GM23338 (cell line): ENCODE results near the gene PHKB.

Experiments
- CREB1 ChIP-seq: fragments of 250-450 bp; sonication (Bioruptor Pico); IDR thresholded peaks from 2 replicates; pipeline ENCODE4 v1.5.0; 2020; ENCODE audit warnings: low read depth, mild to moderate bottlenecking, moderate library complexity
- EZH2 ChIP-seq: fragments of 200-600 bp; sonication (generic); IDR thresholded peaks from one replicate; pipeline ENCODE4 v1.8.0; 2017; ENCODE audit warnings: antibody characterized with exemption, mild to moderate bottlenecking, low read depth; ENCODE audit not compliant: unreplicated experiment
- EZH2phosphoT487 ChIP-seq: fragments of 200-600 bp; sonication (generic); IDR thresholded peaks from one replicate; pipeline ENCODE4 v1.8.1; 2018; ENCODE audit warnings: antibody characterized with exemption; ENCODE audit not compliant: unreplicated experiment
- JUNB ChIP-seq: IDR thresholded peaks from one replicate; pipeline ENCODE4 v1.6.1; 2016; ENCODE audit warnings: antibody characterized with exemption; ENCODE audit not compliant: unreplicated experiment
- NANOG ChIP-seq: IDR thresholded peaks from 2 replicates; pipeline ENCODE4 v1.6.1; 2016; ENCODE audit warnings: antibody characterized with exemption, borderline replicate concordance
- POLR2AphosphoS5 ChIP-seq: IDR thresholded peaks from 2 replicates; pipeline ENCODE4 v1.6.1; 2016; ENCODE audit warnings: antibody characterized with exemption, low read depth
- STAT1 ChIP-seq: IDR thresholded peaks from one replicate; pipeline ENCODE4 v1.6.1; 2016; ENCODE audit warnings: antibody characterized with exemption; ENCODE audit not compliant: unreplicated experiment
- TF ChIP-seq, protein P1 (sequence below), 2 experiments: fragments of 200-600 bp in 1 of 2; sonication (generic) in 1 of 2; conservative IDR thresholded peaks; 2 replicates each; pipeline versions ENCODE4 v1.5.1 to v1.6.1; 2016 to 2017; ENCODE audit warnings: antibody characterized with exemption in 2 of 2, low read depth in 2 of 2, mild to moderate bottlenecking in 2 of 2, moderate library complexity in 1 of 2
- TF ChIP-seq, protein P2 (sequence below): IDR thresholded peaks from one replicate; pipeline ENCODE4 v1.6.1; 2018; ENCODE audit warnings: antibody characterized with exemption; ENCODE audit not compliant: unreplicated experiment
- TF ChIP-seq, protein P3 (sequence below): IDR thresholded peaks from 2 replicates; pipeline ENCODE4 v1.6.1; 2016; ENCODE audit warnings: antibody characterized with exemption
- TF ChIP-seq, protein P4 (sequence below): fragments of 250-450 bp; sonication (Bioruptor Pico); IDR thresholded peaks from 2 replicates; pipeline ENCODE4 v1.5.0; 2020; ENCODE audit warnings: mild to moderate bottlenecking, moderate library complexity

DNA sequence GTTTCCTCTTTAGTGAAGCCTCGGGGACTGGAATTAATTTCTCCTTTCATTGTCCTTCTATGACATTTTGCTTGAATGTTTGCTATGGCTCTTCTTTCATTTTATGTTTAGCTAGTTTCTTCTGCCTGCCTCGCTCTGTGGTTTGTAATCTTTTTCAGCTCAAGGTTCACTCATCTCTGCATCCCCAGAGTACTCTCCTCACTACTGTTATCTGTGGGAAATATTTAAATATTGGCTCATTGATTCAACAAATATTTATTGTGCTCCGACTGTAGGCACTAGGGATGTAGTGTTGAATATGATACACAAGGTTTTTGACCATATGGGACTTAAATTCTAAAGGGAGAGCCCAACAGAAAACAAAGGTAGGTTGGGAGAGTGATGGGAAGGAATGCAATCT lies 195.9 kb downstream of the PHKB start:
- TF ChIP-seq, protein P1, sequence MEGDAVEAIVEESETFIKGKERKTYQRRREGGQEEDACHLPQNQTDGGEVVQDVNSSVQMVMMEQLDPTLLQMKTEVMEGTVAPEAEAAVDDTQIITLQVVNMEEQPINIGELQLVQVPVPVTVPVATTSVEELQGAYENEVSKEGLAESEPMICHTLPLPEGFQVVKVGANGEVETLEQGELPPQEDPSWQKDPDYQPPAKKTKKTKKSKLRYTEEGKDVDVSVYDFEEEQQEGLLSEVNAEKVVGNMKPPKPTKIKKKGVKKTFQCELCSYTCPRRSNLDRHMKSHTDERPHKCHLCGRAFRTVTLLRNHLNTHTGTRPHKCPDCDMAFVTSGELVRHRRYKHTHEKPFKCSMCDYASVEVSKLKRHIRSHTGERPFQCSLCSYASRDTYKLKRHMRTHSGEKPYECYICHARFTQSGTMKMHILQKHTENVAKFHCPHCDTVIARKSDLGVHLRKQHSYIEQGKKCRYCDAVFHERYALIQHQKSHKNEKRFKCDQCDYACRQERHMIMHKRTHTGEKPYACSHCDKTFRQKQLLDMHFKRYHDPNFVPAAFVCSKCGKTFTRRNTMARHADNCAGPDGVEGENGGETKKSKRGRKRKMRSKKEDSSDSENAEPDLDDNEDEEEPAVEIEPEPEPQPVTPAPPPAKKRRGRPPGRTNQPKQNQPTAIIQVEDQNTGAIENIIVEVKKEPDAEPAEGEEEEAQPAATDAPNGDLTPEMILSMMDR (conservative IDR thresholded peaks at IDR 0.05; ENCODE audit: low read depth in 2 of 2), result no peak
- no peak for TF ChIP-seq POLR2AphosphoS5
- TF ChIP-seq, protein P2, sequence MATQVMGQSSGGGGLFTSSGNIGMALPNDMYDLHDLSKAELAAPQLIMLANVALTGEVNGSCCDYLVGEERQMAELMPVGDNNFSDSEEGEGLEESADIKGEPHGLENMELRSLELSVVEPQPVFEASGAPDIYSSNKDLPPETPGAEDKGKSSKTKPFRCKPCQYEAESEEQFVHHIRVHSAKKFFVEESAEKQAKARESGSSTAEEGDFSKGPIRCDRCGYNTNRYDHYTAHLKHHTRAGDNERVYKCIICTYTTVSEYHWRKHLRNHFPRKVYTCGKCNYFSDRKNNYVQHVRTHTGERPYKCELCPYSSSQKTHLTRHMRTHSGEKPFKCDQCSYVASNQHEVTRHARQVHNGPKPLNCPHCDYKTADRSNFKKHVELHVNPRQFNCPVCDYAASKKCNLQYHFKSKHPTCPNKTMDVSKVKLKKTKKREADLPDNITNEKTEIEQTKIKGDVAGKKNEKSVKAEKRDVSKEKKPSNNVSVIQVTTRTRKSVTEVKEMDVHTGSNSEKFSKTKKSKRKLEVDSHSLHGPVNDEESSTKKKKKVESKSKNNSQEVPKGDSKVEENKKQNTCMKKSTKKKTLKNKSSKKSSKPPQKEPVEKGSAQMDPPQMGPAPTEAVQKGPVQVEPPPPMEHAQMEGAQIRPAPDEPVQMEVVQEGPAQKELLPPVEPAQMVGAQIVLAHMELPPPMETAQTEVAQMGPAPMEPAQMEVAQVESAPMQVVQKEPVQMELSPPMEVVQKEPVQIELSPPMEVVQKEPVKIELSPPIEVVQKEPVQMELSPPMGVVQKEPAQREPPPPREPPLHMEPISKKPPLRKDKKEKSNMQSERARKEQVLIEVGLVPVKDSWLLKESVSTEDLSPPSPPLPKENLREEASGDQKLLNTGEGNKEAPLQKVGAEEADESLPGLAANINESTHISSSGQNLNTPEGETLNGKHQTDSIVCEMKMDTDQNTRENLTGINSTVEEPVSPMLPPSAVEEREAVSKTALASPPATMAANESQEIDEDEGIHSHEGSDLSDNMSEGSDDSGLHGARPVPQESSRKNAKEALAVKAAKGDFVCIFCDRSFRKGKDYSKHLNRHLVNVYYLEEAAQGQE, result no peak
- no peak for TF ChIP-seq EZH2phosphoT487
- TF ChIP-seq CREB1 (CRISPR knock-in tag), result no peak
- no peak for TF ChIP-seq JUNB
- no peak for TF ChIP-seq EZH2
- TF ChIP-seq, protein P3, sequence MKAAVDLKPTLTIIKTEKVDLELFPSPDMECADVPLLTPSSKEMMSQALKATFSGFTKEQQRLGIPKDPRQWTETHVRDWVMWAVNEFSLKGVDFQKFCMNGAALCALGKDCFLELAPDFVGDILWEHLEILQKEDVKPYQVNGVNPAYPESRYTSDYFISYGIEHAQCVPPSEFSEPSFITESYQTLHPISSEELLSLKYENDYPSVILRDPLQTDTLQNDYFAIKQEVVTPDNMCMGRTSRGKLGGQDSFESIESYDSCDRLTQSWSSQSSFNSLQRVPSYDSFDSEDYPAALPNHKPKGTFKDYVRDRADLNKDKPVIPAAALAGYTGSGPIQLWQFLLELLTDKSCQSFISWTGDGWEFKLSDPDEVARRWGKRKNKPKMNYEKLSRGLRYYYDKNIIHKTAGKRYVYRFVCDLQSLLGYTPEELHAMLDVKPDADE, result no peak
- no peak for TF ChIP-seq STAT1
- no peak for TF ChIP-seq NANOG
- TF ChIP-seq, protein P4, sequence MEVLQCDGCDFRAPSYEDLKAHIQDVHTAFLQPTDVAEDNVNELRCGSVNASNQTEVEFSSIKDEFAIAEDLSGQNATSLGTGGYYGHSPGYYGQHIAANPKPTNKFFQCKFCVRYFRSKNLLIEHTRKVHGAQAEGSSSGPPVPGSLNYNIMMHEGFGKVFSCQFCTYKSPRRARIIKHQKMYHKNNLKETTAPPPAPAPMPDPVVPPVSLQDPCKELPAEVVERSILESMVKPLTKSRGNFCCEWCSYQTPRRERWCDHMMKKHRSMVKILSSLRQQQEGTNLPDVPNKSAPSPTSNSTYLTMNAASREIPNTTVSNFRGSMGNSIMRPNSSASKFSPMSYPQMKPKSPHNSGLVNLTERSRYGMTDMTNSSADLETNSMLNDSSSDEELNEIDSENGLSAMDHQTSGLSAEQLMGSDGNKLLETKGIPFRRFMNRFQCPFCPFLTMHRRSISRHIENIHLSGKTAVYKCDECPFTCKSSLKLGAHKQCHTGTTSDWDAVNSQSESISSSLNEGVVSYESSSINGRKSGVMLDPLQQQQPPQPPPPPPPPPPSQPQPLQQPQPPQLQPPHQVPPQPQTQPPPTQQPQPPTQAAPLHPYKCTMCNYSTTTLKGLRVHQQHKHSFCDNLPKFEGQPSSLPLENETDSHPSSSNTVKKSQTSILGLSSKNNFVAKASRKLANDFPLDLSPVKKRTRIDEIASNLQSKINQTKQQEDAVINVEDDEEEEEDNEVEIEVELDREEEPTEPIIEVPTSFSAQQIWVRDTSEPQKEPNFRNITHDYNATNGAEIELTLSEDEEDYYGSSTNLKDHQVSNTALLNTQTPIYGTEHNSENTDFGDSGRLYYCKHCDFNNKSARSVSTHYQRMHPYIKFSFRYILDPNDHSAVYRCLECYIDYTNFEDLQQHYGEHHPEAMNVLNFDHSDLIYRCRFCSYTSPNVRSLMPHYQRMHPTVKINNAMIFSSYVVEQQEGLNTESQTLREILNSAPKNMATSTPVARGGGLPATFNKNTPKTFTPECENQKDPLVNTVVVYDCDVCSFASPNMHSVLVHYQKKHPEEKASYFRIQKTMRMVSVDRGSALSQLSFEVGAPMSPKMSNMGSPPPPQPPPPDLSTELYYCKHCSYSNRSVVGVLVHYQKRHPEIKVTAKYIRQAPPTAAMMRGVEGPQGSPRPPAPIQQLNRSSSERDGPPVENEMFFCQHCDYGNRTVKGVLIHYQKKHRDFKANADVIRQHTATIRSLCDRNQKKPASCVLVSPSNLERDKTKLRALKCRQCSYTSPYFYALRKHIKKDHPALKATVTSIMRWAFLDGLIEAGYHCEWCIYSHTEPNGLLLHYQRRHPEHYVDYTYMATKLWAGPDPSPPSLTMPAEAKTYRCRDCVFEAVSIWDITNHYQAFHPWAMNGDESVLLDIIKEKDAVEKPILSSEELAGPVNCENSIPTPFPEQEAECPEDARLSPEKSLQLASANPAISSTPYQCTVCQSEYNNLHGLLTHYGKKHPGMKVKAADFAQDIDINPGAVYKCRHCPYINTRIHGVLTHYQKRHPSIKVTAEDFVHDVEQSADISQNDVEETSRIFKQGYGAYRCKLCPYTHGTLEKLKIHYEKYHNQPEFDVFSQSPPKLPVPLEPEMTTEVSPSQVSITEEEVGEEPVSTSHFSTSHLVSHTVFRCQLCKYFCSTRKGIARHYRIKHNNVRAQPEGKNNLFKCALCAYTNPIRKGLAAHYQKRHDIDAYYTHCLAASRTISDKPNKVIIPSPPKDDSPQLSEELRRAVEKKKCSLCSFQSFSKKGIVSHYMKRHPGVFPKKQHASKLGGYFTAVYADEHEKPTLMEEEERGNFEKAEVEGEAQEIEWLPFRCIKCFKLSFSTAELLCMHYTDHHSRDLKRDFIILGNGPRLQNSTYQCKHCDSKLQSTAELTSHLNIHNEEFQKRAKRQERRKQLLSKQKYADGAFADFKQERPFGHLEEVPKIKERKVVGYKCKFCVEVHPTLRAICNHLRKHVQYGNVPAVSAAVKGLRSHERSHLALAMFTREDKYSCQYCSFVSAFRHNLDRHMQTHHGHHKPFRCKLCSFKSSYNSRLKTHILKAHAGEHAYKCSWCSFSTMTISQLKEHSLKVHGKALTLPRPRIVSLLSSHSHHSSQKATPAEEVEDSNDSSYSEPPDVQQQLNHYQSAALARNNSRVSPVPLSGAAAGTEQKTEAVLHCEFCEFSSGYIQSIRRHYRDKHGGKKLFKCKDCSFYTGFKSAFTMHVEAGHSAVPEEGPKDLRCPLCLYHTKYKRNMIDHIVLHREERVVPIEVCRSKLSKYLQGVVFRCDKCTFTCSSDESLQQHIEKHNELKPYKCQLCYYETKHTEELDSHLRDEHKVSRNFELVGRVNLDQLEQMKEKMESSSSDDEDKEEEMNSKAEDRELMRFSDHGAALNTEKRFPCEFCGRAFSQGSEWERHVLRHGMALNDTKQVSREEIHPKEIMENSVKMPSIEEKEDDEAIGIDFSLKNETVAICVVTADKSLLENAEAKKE (CRISPR knock-in tag), result no peak
